ENCODE data around the gene AGFG2.

- TF ChIP-seq EZH2 (IDR thresholded peaks at IDR 0.05) (no peak), POLR2AphosphoS5 (IDR thresholded peaks at IDR 0.05; ENCODE audit: borderline replicate concordance, low read depth, low read length) (no peak)
Observed at GRCh38 chr7:100607111-100607510, 68.1 kb downstream of the AGFG2 start.

Measured in SK-N-MC (cell line).